ENCODE measurements around the gene NFKBIA.
"Not testable (repeated sequence)": the region's sequence is repeated elsewhere in the genome, so short reads cannot be mapped to it uniquely, and the experiment has no call there.

Gene NFKBIA

GRCh38 chr14:35388656-35389314 lies 15.8 kb downstream of the NFKBIA start:
- DNase-seq, result no peak

GRCh38 chr14:35387713-35388579 lies 16.6 kb downstream of the NFKBIA start:
- no peak for DNase-seq

- no peak for DNase-seq
Observed at GRCh38 chr14:35387219-35387618, 17.3 kb downstream of the NFKBIA start.

GRCh38 chr14:35386673-35387125 lies 17.9 kb downstream of the NFKBIA start:
- DNase-seq, result peak; percentile 82

GRCh38 chr14:35385042-35385839 lies 19.3 kb downstream of the NFKBIA start:
- DNase-seq, result no peak

GRCh38 chr14:35384455-35385041 lies 20.0 kb downstream of the NFKBIA start:
- no peak for DNase-seq

GRCh38 chr14:35383569-35384454 lies 20.7 kb downstream of the NFKBIA start:
- no peak for DNase-seq

GRCh38 chr14:35380794-35381193 lies 23.8 kb downstream of the NFKBIA start:
- DNase-seq, result no peak

GRCh38 chr14:35379234-35379933 lies 25.2 kb downstream of the NFKBIA start:
- not testable (repeated sequence) for DNase-seq

GRCh38 chr14:35378425-35379233 lies 25.9 kb downstream of the NFKBIA start:
- DNase-seq, result no peak

- DNase-seq, result no peak
Observed at GRCh38 chr14:35375558-35376025, 29.0 kb downstream of the NFKBIA start.

- no peak for DNase-seq
Observed at GRCh38 chr14:35374263-35374712, 30.3 kb downstream of the NFKBIA start.

GRCh38 chr14:35373208-35373607 lies 31.3 kb downstream of the NFKBIA start:
- not testable (repeated sequence) for DNase-seq

GRCh38 chr14:35370969-35371368 lies 33.6 kb downstream of the NFKBIA start:
- no peak for DNase-seq

GRCh38 chr14:35369701-35370191 lies 34.8 kb downstream of the NFKBIA start:
- DNase-seq, result no peak

- no peak for DNase-seq
Observed at GRCh38 chr14:35368583-35369392, 35.8 kb downstream of the NFKBIA start.

- no peak for DNase-seq
Observed at GRCh38 chr14:35368139-35368460, 36.4 kb downstream of the NFKBIA start.

- no peak for DNase-seq
Observed at GRCh38 chr14:35367056-35367372, 37.5 kb downstream of the NFKBIA start.

- no peak for DNase-seq
Observed at GRCh38 chr14:35366521-35366976, 38.0 kb downstream of the NFKBIA start.
